RWPE1 (cell line): Measurements from ENCODE around the gene SLC6A16.
A peak's percentile ranks its signal among the peaks of the same experiment; 100 is the strongest.
"Not testable (repeated sequence)": the region's sequence is repeated elsewhere in the genome, so short reads cannot be mapped to it uniquely, and the experiment has no call there.

Source experiments
- CTCF ChIA-PET: fragments of 350-600 bp; sonication (Branson Sonifier 250); formaldehyde crosslinking; extraction: SDS; loops from one replicate; lab custom pipeline; 2021; lab: Yijun Ruan, JAX
- POLR2A ChIA-PET: fragments of 400-600 bp; formaldehyde crosslinking; extraction: SDS; loops from one replicate; lab custom pipeline; 2020; ENCODE audit warnings: antibody characterized with exemption; ENCODE audit not compliant: low non-redundant PET; lab: Yijun Ruan, JAX
- DNase-seq: peaks from one replicate; pipeline ENCODE4 v3.0.0; 2012; ENCODE audit warnings: low spot score
- H3K27ac ChIP-seq: fragments of 450-650 bp; 2 replicates; pipeline ENCODE4 v1.5.1; 2017
- TF ChIP-seq, protein P1 (sequence below): fragments of 450-650 bp; conservative IDR thresholded peaks from 2 replicates; pipeline ENCODE4 v1.5.1; 2017; ENCODE audit warnings: low read depth, mild to moderate bottlenecking

SLC6A16 gene

DNA sequence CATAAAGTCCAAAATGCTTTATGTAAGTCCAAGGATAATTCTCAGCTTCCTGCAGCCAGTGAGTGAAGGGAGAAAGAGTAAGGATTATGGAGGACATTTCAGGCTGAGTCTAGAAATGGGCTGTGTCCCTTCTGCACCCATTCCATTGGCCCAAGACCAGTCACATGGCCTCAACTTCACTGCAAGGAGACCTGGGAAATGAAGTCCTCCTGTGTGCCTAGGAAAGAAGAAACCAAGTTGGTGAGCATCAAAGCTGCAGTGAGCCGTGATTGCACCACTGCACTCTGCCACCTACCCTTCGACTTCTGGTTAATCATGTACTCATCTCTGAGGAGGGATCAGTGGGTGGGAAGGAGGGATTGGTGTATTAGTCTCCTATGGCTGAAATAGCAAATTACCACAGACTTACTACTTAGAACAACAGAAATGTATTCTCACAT lies 6.6 kb upstream of the SLC6A16 start:
- ChIA-PET CTCF (interaction anchor here (0.6 kb wide), 1 partner anchor 10 kb away, joined by 3 read pairs; no protein-coding TSS in a partner anchor), POLR2A (no interaction called here)
- TF ChIP-seq, protein P1, sequence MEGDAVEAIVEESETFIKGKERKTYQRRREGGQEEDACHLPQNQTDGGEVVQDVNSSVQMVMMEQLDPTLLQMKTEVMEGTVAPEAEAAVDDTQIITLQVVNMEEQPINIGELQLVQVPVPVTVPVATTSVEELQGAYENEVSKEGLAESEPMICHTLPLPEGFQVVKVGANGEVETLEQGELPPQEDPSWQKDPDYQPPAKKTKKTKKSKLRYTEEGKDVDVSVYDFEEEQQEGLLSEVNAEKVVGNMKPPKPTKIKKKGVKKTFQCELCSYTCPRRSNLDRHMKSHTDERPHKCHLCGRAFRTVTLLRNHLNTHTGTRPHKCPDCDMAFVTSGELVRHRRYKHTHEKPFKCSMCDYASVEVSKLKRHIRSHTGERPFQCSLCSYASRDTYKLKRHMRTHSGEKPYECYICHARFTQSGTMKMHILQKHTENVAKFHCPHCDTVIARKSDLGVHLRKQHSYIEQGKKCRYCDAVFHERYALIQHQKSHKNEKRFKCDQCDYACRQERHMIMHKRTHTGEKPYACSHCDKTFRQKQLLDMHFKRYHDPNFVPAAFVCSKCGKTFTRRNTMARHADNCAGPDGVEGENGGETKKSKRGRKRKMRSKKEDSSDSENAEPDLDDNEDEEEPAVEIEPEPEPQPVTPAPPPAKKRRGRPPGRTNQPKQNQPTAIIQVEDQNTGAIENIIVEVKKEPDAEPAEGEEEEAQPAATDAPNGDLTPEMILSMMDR, result no peak

GRCh38 chr19:49331187-49331586 lies 6.2 kb upstream of the SLC6A16 start:
- DNase-seq, H3K27ac ChIP-seq, POLR2A ChIA-PET, CTCF ChIA-PET: not testable (repeated sequence)

More for the DNA sequence above, 6.6 kb upstream of the SLC6A16 start:
- peak; percentile 57 for DNase-seq
- H3K27ac ChIP-seq, result no peak overlapping the region

GRCh38 chr19:49328741-49329140 lies 3.8 kb upstream of the SLC6A16 start:
- ChIA-PET POLR2A (no interaction called here), CTCF (interaction anchor here (0.6 to 2.2 kb wide), 3 partner anchors 23 to 103 kb away, joined by 4 to 13 read pairs (median 4); no protein-coding TSS in a partner anchor)
- TF ChIP-seq, protein P1, result no peak
- DNase-seq, result no peak
- no peak overlapping the region for H3K27ac ChIP-seq

- TF ChIP-seq, protein P1, result peak; percentile 63
- ChIA-PET POLR2A (no interaction called here), CTCF (interaction anchor here (0.6 to 2.2 kb wide), 7 partner anchors 10 to 102 kb away, joined by 3 to 13 read pairs (median 5); no protein-coding TSS in a partner anchor)
- no peak overlapping the region for H3K27ac ChIP-seq
- peak; percentile 41 for DNase-seq
These were observed 3.0 kb upstream of the SLC6A16 start for GRCh38 chr19:49327878-49328544.

- TF ChIP-seq, protein P1, result no peak
- no peak for DNase-seq
- POLR2A ChIA-PET, result no interaction called here
- H3K27ac ChIP-seq, result no peak overlapping the region
- CTCF ChIA-PET, result no interaction called here
These were observed 1.2 kb upstream of the SLC6A16 start for GRCh38 chr19:49326165-49326704.

DNA sequence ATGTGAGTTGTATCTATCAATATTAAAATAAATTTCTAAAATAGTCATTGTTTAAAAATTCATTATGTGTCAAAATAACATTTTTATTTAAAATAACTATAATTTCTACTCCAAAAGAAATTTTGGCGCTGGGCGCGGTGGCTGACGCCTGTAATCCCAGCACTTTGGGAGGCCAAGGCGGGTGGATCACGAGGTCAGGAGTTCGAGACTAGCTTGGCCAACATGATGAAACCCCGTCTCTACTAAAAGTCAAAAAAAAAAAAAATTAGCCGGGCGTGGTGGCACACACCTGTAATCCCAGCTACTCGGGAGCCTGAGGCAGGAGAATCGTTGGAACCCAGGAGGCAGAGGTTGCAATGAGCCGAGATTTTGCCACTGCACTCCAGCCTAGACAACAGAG lies 765 bp upstream of the SLC6A16 start:
- DNase-seq, H3K27ac ChIP-seq, POLR2A ChIA-PET, CTCF ChIA-PET: not testable (repeated sequence)

GRCh38 chr19:49318296-49318695 lies 6.7 kb downstream of the SLC6A16 start:
- ChIA-PET POLR2A (no interaction called here), CTCF (interaction anchor here (0.6 to 1.2 kb wide), 4 partner anchors 9 to 253 kb away, joined by 3 to 6 read pairs (median 3); no protein-coding TSS in a partner anchor)
- H3K27ac ChIP-seq, result no peak overlapping the region
- TF ChIP-seq, protein P1, result no peak
- DNase-seq, result no peak
